Measurements from ENCODE around the gene HES4.

- TF ChIP-seq POLR2AphosphoS5 (IDR thresholded peaks at IDR 0.05): no peak
- no peak for TF ChIP-seq POLR2A (IDR thresholded peaks at IDR 0.05)
These were observed 3.9 kb upstream of the HES4 start for GRCh38 chr1:1003618-1004419.
